GM18951 (cell line): ENCODE data around the gene MCTP2.

ENCODE experiments used
- POLR2A ChIP-seq: IDR thresholded peaks from 4 replicates; pipeline ENCODE4 v1.6.1; 2011; ENCODE audit warnings: mild to moderate bottlenecking; ENCODE audit not compliant: insufficient read length, insufficient read depth; ENCODE audit errors: extremely low read depth
- in situ Hi-C: fragments of 300-500 bp; cut with MboI; formaldehyde crosslinking; loops from one replicate; pipeline ENCODE4 v1.12.0; 2022; ENCODE audit warnings: low sequenced_read_pairs, mixed read lengths, inconsistent platforms; ENCODE audit not compliant: unreplicated experiment

Gene MCTP2

DNA sequence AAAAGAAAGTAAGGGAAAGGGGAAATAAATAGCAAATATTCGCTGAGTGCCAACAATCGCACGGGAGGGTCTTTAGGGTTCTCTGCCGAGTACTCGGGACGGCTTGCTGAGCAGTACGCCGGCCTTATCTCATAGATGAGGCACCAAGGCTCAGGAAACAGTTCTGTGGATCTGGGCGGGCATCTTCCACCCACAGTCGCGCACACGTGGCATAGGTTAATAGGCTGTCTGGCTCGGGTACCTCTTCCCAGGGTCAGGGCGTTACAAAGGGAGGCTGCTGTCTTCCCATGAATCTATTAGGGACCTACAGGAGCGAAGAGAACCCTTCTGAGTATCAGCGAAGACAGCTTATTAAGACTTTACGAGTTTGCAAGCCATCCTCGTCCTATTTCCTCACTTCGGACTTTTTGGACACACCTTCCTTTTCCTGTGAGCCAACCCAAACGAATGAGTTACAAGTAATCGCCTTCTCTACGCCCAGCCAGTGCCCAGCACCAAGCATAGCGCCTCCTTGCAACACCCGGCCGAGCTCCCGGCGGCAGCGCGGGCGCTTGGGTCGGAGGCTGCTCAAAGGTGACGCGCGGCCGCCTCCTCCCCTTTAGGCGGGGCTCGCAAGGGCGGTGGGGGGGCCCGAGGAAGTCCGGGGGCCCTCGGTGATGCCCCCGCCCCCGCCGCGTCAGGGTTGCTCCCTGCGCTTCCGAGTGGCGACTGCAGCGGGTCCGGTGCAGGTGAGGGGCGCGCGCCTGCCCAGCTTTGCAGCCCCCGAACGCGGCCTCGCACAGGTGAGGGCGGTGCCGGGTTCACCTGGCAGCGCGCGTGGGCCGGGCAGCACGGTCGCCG, at the start of gene MCTP2:
Gene MCTP2 (plus strand): TSS at position 679 of the 840 bp plus-strand sequence. CDS start 66,705 bp downstream, outside the sequence.
- TF ChIP-seq POLR2A, result peak; percentile 73
- in situ Hi-C loops, result loop anchor here (10.0 kb wide), 1 partner anchor 74 kb away; no protein-coding TSS in a partner anchor

DNA sequence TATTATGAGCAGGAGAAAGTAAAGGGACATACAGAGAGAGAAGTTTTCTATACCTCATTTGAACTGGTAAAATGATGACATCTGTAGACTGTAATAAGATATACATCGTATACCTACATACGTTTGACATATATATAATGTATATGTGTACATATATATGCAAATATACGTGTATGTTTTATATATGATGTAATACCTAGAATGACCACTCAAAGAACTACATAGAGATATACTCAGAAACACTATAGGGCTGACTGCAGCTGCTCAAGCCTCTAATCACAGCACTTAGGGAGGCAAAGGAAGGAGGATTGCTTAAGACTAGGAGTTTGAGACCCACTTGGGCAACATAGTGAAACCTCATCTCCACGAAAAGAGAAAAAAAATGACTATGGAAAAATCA, 48.5 kb upstream of the MCTP2 start:
- no peak for TF ChIP-seq POLR2A
- in situ Hi-C loops, result no loop called here

DNA sequence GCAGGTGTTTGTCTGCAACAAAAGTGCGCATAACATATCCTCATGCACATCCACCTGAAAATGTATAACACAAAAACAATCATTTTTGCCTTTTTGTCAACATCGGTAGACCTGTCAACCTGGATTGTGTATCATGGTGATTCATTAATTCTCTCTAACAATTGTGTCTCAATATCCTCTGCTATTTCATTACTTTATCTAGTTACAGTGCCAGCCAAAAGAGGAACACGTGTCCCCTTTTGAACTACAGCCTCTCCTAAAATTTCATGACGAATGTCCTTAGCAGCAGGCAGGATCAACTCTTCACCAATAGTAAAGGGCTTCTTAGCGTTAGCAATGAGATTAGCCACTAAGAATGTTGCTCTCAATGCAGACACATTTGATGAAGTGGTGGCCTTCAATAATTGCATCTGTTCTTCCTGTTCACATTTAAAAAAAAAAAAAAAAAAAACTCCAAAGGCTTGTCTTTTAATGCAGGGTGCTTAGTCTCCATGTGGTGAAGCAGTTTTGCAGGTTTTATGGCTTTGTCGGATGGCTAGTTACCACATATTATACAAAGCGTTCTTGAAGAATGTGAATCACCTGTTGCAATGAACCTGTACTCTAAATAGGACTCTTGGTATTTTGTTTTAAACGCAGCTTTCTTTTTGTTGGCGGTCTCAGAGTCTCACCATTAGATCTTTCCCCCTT, 45.7 kb upstream of the MCTP2 start:
- in situ Hi-C loops, result no loop called here
- TF ChIP-seq POLR2A, result no peak

GRCh38 chr15:94186770-94187331, 44.5 kb upstream of the MCTP2 start:
- in situ Hi-C loops, result no loop called here
- TF ChIP-seq POLR2A, result no peak

- in situ Hi-C loops, result no loop called here
- no peak for TF ChIP-seq POLR2A
Observed at GRCh38 chr15:94193906-94194305, 37.5 kb upstream of the MCTP2 start.

DNA sequence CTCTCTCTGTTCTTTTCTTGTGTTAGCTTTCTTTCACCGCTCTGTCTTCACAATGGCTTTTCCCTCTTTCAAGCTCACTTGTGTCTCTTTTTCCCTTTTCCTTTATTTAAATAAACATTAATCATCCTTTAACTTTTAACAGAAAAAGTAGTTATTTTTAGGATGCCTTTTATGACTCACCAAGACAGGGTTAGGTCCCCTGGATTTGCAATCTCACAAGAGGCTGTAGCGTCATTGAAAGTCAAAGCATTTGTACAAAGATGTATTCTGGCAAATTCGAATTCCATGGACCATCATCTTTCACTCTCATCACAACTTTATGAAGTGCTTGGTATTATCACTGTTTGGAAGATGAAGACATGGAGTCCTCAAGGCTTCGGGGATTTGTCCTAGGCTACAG, 34.8 kb upstream of the MCTP2 start:
- no peak for TF ChIP-seq POLR2A
- in situ Hi-C loops, result no loop called here

DNA sequence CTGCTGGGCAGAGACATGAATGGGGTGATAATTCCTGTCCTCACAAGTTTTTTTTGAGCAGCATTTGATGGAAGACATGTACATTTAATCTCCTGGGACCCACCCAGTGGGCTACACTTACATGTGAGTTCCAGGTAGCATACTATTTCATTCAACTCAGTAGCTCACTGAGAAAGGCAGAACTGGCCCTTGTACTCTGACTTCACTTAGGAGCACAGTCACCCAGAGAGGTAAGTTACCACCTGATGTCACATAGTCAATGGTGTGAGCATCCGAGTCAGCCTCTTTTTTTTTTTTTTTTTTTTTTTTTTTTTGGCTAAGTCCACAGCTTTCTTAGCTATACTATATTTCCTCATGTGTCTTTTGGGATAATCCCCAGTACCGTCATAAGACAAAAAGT, 32.7 kb upstream of the MCTP2 start:
- no peak for TF ChIP-seq POLR2A
- in situ Hi-C loops, result no loop called here

DNA sequence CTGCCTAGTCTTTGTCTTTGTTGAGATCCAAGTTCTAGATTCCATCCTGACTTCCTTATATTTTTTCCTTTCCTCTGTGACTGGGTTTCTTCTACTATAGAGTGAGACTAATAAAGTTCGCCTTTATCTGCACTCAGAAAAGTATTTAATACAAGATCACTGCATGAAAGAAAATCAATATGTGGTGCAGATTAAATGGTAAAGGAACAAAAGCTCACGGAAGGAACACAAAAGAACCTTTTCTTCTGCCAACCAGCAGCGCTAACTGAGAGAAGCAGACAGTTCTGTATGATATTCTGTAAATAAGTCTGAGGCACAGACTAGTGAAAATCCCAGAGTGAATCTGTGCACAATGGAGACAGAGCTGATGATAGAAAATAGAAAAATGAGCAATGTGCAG, 31.6 kb upstream of the MCTP2 start:
- in situ Hi-C loops, result no loop called here
- TF ChIP-seq POLR2A, result no peak

DNA sequence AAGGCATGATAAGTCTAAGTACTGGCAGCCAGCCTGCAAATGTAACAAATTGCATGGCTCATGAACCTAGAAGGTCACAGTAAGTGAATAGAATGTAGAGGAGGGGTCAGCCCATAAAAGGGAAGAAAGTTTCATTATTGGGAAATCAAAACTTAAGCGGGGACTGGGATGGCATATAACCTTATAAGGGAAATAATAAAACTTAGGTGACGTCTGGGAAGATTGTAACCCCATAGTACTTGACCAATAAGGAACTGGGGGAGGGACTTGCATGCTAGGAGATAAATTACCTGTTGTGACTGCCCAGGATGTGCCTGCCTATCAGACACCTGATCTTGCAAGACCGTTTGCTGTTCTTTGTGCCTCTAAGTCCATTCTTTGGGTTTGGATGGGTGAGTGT, 28.1 kb upstream of the MCTP2 start:
- in situ Hi-C loops, result no loop called here
- TF ChIP-seq POLR2A, result no peak

GRCh38 chr15:94205366-94205765, 26.0 kb upstream of the MCTP2 start:
- no peak for TF ChIP-seq POLR2A
- in situ Hi-C loops, result no loop called here

- in situ Hi-C loops, result no loop called here
Observed at GRCh38 chr15:94206463-94207167, 24.7 kb upstream of the MCTP2 start.

GRCh38 chr15:94212291-94212690, 19.1 kb upstream of the MCTP2 start:
- in situ Hi-C loops, result no loop called here
- TF ChIP-seq POLR2A, result no peak

More at GRCh38 chr15:94206463-94207167, 24.7 kb upstream of the MCTP2 start:
- no peak for TF ChIP-seq POLR2A

GRCh38 chr15:94225616-94226015, 5.7 kb upstream of the MCTP2 start:
- in situ Hi-C loops, result no loop called here
- TF ChIP-seq POLR2A, result no peak
